GM18511 (cell line): ENCODE results near the gene EIF3D.

Source experiments
- ATAC-seq: cut with Tn5 transposase; IDR thresholded peaks from one replicate; pipeline ENCODE4 v1.9.1; 2021; ENCODE audit warnings: mild to moderate bottlenecking, moderate library complexity; ENCODE audit not compliant: unreplicated experiment

The EIF3D gene

GRCh38 chr22:36528795-36529751 is at the start of gene EIF3D:
Gene EIF3D (minus strand): TSS chr22:36529166. CDS start chr22:36526121, 3,045 bp downstream.
- ATAC-seq = peak; percentile 97

GRCh38 chr22:36578619-36579018 is 49.7 kb upstream of the EIF3D start:
- ATAC-seq = no peak

GRCh38 chr22:36577019-36577418 is 48.1 kb upstream of the EIF3D start:
- no peak for ATAC-seq

- ATAC-seq = no peak
These were observed 45.8 kb upstream of the EIF3D start for GRCh38 chr22:36574728-36575127.

- ATAC-seq = no peak
These were observed 44.9 kb upstream of the EIF3D start for GRCh38 chr22:36573815-36574363.

GRCh38 chr22:36571991-36572390 is 43.0 kb upstream of the EIF3D start:
- no peak for ATAC-seq

- no peak for ATAC-seq
These were observed 41.0 kb upstream of the EIF3D start for GRCh38 chr22:36569999-36570398.

GRCh38 chr22:36568846-36569245 is 39.9 kb upstream of the EIF3D start:
- ATAC-seq = no peak

- no peak for ATAC-seq
These were observed 37.8 kb upstream of the EIF3D start for GRCh38 chr22:36566720-36567119.

GRCh38 chr22:36565686-36566085 is 36.7 kb upstream of the EIF3D start:
- no peak for ATAC-seq

GRCh38 chr22:36565159-36565507 is 36.2 kb upstream of the EIF3D start:
- no peak for ATAC-seq

- ATAC-seq = no peak
These were observed 35.6 kb upstream of the EIF3D start for GRCh38 chr22:36564422-36565158.

GRCh38 chr22:36563898-36564297 is 34.9 kb upstream of the EIF3D start:
- no peak for ATAC-seq

GRCh38 chr22:36563444-36563843 is 34.5 kb upstream of the EIF3D start:
- no peak for ATAC-seq

GRCh38 chr22:36563001-36563400 is 34.0 kb upstream of the EIF3D start:
- no peak for ATAC-seq

GRCh38 chr22:36562261-36562835 is 33.4 kb upstream of the EIF3D start:
- ATAC-seq = no peak

GRCh38 chr22:36561291-36561811 is 32.4 kb upstream of the EIF3D start:
- no peak for ATAC-seq

GRCh38 chr22:36560001-36560400 is 31.0 kb upstream of the EIF3D start:
- no peak for ATAC-seq

GRCh38 chr22:36554098-36554497 is 25.1 kb upstream of the EIF3D start:
- ATAC-seq = no peak

GRCh38 chr22:36552289-36552688 is 23.3 kb upstream of the EIF3D start:
- ATAC-seq = no peak
